ENCODE data around the gene PTBP3. TPM values are rescaled to one million over a fixed set of nuclear protein-coding genes. Genes with fewer than 3 reads are reported as not detected.

PTBP3 gene
- total RNA-seq = 19.3 TPM

- no peaks in the 10 kb centered on the region for H3K9me3 ChIP-seq (ENCODE audit: control insufficient read depth in 3 of 3, low read length in 3 of 3)
- peaks cover 0 to 17% (median 6%) of the 10 kb centered on the region in 3 donors for H3K4me1 ChIP-seq (ENCODE audit: control insufficient read depth in 3 of 3, insufficient read depth in 3 of 3, low read length in 3 of 3)
- peak within 1 kb of the TSS; percentile 88 to 94 (median 93) for H3K4me3 ChIP-seq (ENCODE audit: low read length in 3 of 3)
- no peaks in the 10 kb centered on the region for H3K27me3 ChIP-seq (ENCODE audit: control insufficient read depth in 3 of 3, insufficient read depth in 3 of 3, low read length in 3 of 3)
- H3K36me3 ChIP-seq (ENCODE audit: control insufficient read depth in 3 of 3, insufficient read depth in 3 of 3, low read length in 3 of 3) = peaks cover 0 to 3% (median 0%) of the 10 kb centered on the region in 3 donors
- peak within 1 kb of the TSS; percentile 89 to 91 (median 90) for H3K9ac ChIP-seq (ENCODE audit: low read depth in 1 of 3, low read length in 3 of 3)
- peak within 1 kb of the TSS; percentile 93 for H3K27ac ChIP-seq (ENCODE audit: low read depth, low read length)
Measured at GRCh38 chr9:112332977-112333638, at the start of gene PTBP3. TSS of gene PTBP3 (minus strand) at chr9:112333619. CDS start at chr9:112297865, 35,754 bp downstream.

DNA sequence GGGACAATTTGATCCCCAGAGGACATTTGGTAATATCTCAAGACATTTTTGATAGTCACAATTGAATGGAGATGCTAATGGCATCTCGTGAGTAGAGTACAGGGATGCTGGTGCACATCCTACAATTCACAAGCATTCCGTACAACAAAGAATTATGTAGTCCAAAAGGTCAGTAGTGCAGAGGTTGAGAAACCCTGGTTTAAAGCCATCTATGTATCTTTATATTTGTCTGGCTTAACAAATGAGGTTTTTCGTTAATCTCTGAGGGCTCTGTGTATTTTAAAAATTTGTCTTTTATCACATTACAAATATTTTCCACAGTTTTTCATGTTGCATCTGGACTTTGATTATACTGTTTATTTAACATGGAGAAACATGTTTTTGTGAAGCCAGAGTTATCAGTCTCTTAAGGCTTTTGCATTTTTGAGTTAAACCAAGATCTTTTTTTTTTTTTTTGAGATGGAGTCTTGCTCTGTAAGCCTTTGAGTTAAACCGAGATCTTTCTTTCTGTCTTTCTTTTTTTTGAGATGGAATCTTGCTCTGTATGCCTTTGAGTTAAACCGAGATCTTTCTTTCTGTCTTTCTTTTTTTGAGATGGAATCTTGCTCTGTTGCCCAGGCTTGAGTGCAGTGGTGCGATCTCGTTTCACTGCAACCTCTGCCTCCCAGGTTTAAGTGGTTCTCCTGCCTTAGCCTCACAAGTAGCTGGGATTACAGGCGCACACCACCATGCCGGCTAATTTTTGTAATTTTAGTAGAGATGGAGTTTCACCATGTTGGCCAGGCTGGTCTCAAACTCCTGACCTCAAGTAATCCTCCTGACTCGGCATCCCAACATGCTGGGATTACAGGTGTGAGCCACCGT, 49.3 kb upstream of the PTBP3 start:
- Histone ChIP-seq H3K36me3 (ENCODE audit: control insufficient read depth in 3 of 3, insufficient read depth in 3 of 3, low read length in 3 of 3) (peaks cover 0 to 4% (median 0%) of the 10 kb centered on the region in 3 donors), H3K9ac (ENCODE audit: low read depth in 1 of 3, low read length in 3 of 3) (no peak overlapping the region), H3K4me3 (ENCODE audit: low read length in 3 of 3) (no peak overlapping the region), H3K27me3 (ENCODE audit: control insufficient read depth in 3 of 3, insufficient read depth in 3 of 3, low read length in 3 of 3) (no peaks in the 10 kb centered on the region), H3K4me1 (ENCODE audit: control insufficient read depth in 3 of 3, insufficient read depth in 3 of 3, low read length in 3 of 3) (peaks cover 14 to 31% (median 24%) of the 10 kb centered on the region in 3 donors), H3K9me3 (ENCODE audit: control insufficient read depth in 3 of 3, low read length in 3 of 3) (no peaks in the 10 kb centered on the region), H3K27ac (ENCODE audit: low read depth, low read length) (no peak overlapping the region)

DNA sequence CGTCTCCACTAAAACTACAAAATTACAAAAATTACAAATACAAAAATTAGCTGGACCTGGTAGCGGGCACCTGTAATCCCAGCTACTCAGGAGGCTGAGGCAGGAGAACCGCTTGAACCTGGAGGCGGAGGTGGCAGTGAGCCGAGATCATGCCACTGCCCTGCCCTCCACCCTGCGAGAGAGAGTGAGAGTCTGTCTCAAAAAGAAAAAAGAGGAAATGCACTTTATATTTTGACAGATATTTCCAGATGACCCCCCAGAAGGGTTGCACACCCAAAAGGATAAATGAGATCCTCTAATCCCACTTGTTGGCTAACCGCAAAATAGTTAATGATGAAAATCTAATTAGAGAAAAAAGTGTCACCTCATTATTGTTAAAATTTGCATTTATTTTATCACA, 48.6 kb upstream of the PTBP3 start:
- H3K36me3 ChIP-seq (ENCODE audit: control insufficient read depth in 3 of 3, insufficient read depth in 3 of 3, low read length in 3 of 3) = peaks cover 0 to 4% (median 0%) of the 10 kb centered on the region in 3 donors
- H3K4me3 ChIP-seq (ENCODE audit: low read length in 3 of 3) = no peak overlapping the region
- H3K9me3 ChIP-seq (ENCODE audit: control insufficient read depth in 3 of 3, low read length in 3 of 3) = no peaks in the 10 kb centered on the region
- peaks cover 14 to 36% (median 30%) of the 10 kb centered on the region in 3 donors for H3K4me1 ChIP-seq (ENCODE audit: control insufficient read depth in 3 of 3, insufficient read depth in 3 of 3, low read length in 3 of 3)
- H3K9ac ChIP-seq (ENCODE audit: low read depth in 1 of 3, low read length in 3 of 3) = no peak overlapping the region
- no peak overlapping the region for H3K27ac ChIP-seq (ENCODE audit: low read depth, low read length)
- H3K27me3 ChIP-seq (ENCODE audit: control insufficient read depth in 3 of 3, insufficient read depth in 3 of 3, low read length in 3 of 3) = no peaks in the 10 kb centered on the region

DNA sequence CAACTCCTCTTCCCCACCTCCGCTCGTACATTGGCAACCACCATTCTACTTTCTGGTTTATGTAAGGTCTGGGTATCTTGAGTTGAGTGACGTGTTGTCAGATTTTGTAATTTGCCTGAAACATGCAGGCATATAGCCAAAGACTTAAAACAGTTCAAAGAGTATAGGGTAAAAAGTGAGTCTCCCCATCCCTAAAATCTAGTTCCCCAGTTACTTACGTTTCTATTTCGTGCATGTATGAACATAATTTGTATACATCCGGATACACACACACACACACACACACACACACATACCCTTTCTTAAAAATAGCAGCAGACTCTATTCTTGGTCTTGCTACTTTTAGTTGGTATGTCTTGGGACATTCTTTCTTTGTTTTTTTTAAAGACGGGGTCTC, 47.4 kb upstream of the PTBP3 start:
- peak overlapping the region; percentile 93 for H3K27ac ChIP-seq (ENCODE audit: low read depth, low read length)
- H3K4me1 ChIP-seq (ENCODE audit: control insufficient read depth in 3 of 3, insufficient read depth in 3 of 3, low read length in 3 of 3) = peaks cover 14 to 37% (median 33%) of the 10 kb centered on the region in 3 donors
- no peaks in the 10 kb centered on the region for H3K9me3 ChIP-seq (ENCODE audit: control insufficient read depth in 3 of 3, low read length in 3 of 3)
- H3K36me3 ChIP-seq (ENCODE audit: control insufficient read depth in 3 of 3, insufficient read depth in 3 of 3, low read length in 3 of 3) = no peaks in the 10 kb centered on the region
- H3K4me3 ChIP-seq (ENCODE audit: low read length in 3 of 3) = peak overlapping the region; percentile 85 to 97 (median 87)
- no peaks in the 10 kb centered on the region for H3K27me3 ChIP-seq (ENCODE audit: control insufficient read depth in 3 of 3, insufficient read depth in 3 of 3, low read length in 3 of 3)
- peak overlapping the region; percentile 94 to 95 (median 94) for H3K9ac ChIP-seq (ENCODE audit: low read depth in 1 of 3, low read length in 3 of 3)

- Histone ChIP-seq H3K9ac (ENCODE audit: low read depth in 1 of 3, low read length in 3 of 3) (peak within 1 kb of the TSS; percentile 95 to 99 (median 97)), H3K36me3 (ENCODE audit: control insufficient read depth in 3 of 3, insufficient read depth in 3 of 3, low read length in 3 of 3) (no peaks in the 10 kb centered on the region), H3K4me1 (ENCODE audit: control insufficient read depth in 3 of 3, insufficient read depth in 3 of 3, low read length in 3 of 3) (peaks cover 14 to 37% (median 33%) of the 10 kb centered on the region in 3 donors), H3K27ac (ENCODE audit: low read depth, low read length) (peak within 1 kb of the TSS; percentile 93), H3K27me3 (ENCODE audit: control insufficient read depth in 3 of 3, insufficient read depth in 3 of 3, low read length in 3 of 3) (no peaks in the 10 kb centered on the region), H3K9me3 (ENCODE audit: control insufficient read depth in 3 of 3, low read length in 3 of 3) (no peaks in the 10 kb centered on the region), H3K4me3 (ENCODE audit: low read length in 3 of 3) (peak within 1 kb of the TSS; percentile 85 to 97 (median 97))
Measured at GRCh38 chr9:112380102-112380824, 46.8 kb upstream of the PTBP3 start, which contains the start of gene HSDL2. TSS of gene HSDL2 (plus strand) at chr9:112380108. CDS start at chr9:112380164, 56 bp downstream.

DNA sequence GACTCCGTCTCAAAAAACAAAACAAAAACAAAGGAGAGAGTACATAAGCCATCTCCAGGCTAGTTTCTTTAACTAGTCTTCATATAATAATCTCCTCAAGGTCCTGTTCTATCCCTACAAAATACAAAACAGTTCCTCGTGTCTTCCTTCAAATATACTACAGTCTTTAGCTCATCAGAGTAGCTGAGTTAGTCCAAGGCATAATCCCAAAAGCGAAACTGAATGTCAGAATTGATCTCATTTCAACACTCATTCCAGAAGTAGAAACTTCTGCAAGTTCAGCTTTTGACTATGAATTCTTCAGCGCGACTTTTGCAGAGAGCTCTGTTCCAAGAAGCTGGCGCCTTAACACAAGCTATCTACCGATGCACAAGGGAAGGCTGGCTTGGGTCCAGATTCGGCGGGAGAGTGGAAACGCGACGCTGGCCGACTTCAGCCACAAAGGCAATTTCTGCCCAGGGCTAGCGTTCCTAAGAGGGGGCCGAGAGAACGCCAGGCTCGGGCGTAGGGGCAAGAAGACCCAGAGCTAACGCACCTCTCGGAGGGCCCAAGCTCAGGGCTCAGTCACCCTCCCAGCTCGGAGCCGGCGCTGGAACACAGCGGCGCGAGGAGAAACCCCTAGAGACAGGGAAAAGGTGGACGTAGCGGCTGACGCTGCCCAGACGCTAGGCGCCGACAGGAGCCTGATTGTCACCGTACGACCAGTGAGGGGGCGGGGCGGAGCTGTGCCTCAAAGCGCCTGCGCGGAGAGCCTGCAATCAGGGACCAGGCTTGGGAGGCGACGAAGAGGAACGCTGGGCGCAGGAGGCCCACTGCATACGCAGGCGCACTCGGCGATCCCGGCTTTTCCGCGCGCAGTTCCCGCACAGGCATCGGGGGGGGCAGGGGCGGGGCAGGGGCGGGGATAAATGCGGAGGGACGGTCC, 46.0 kb upstream of the PTBP3 start:
- Histone ChIP-seq H3K36me3 (ENCODE audit: control insufficient read depth in 3 of 3, insufficient read depth in 3 of 3, low read length in 3 of 3) (no peaks in the 10 kb centered on the region), H3K9me3 (ENCODE audit: control insufficient read depth in 3 of 3, low read length in 3 of 3) (no peaks in the 10 kb centered on the region), H3K4me3 (ENCODE audit: low read length in 3 of 3) (peak overlapping the region; percentile 85 to 97 (median 97)), H3K9ac (ENCODE audit: low read depth in 1 of 3, low read length in 3 of 3) (peak overlapping the region; percentile 95 to 99 (median 97)), H3K4me1 (ENCODE audit: control insufficient read depth in 3 of 3, insufficient read depth in 3 of 3, low read length in 3 of 3) (peaks cover 11 to 33% (median 29%) of the 10 kb centered on the region in 3 donors), H3K27ac (ENCODE audit: low read depth, low read length) (peak overlapping the region; percentile 93), H3K27me3 (ENCODE audit: control insufficient read depth in 3 of 3, insufficient read depth in 3 of 3, low read length in 3 of 3) (no peaks in the 10 kb centered on the region)

- Histone ChIP-seq H3K4me3 (ENCODE audit: low read length in 3 of 3) (peak overlapping the region; percentile 80 to 97 (median 94)), H3K4me1 (ENCODE audit: control insufficient read depth in 3 of 3, insufficient read depth in 3 of 3, low read length in 3 of 3) (peaks cover 8 to 28% (median 25%) of the 10 kb centered on the region in 3 donors), H3K27me3 (ENCODE audit: control insufficient read depth in 3 of 3, insufficient read depth in 3 of 3, low read length in 3 of 3) (no peaks in the 10 kb centered on the region), H3K9ac (ENCODE audit: low read depth in 1 of 3, low read length in 3 of 3) (peak overlapping the region; percentile 95 to 99 (median 97)), H3K27ac (ENCODE audit: low read depth, low read length) (peak overlapping the region; percentile 93), H3K9me3 (ENCODE audit: control insufficient read depth in 3 of 3, low read length in 3 of 3) (no peaks in the 10 kb centered on the region), H3K36me3 (ENCODE audit: control insufficient read depth in 3 of 3, insufficient read depth in 3 of 3, low read length in 3 of 3) (no peaks in the 10 kb centered on the region)
Measured at GRCh38 chr9:112378328-112379176, 45.1 kb upstream of the PTBP3 start.

- no peak overlapping the region for H3K27ac ChIP-seq (ENCODE audit: low read depth, low read length)
- peak overlapping the region; percentile 45 to 99 (median 95) for H3K9ac ChIP-seq (ENCODE audit: low read depth in 1 of 3, low read length in 3 of 3)
- H3K36me3 ChIP-seq (ENCODE audit: control insufficient read depth in 3 of 3, insufficient read depth in 3 of 3, low read length in 3 of 3) = no peaks in the 10 kb centered on the region
- H3K4me3 ChIP-seq (ENCODE audit: low read length in 3 of 3) = peak overlapping the region; percentile 80 to 97 (median 94)
- H3K27me3 ChIP-seq (ENCODE audit: control insufficient read depth in 3 of 3, insufficient read depth in 3 of 3, low read length in 3 of 3) = no peaks in the 10 kb centered on the region
- peaks cover 7 to 25% (median 25%) of the 10 kb centered on the region in 3 donors for H3K4me1 ChIP-seq (ENCODE audit: control insufficient read depth in 3 of 3, insufficient read depth in 3 of 3, low read length in 3 of 3)
- H3K9me3 ChIP-seq (ENCODE audit: control insufficient read depth in 3 of 3, low read length in 3 of 3) = no peaks in the 10 kb centered on the region
Measured at GRCh38 chr9:112377684-112378327, 44.4 kb upstream of the PTBP3 start.
